IPS DF 4.7 (cell line): ENCODE results near the gene RAP1B.

Experiments
- DNase-seq: peaks from one replicate; pipeline ENCODE4 v3.0.0-alpha.2; 2013; ENCODE audit warnings: low spot score; ENCODE audit errors: extremely low read depth

Gene RAP1B

DNA sequence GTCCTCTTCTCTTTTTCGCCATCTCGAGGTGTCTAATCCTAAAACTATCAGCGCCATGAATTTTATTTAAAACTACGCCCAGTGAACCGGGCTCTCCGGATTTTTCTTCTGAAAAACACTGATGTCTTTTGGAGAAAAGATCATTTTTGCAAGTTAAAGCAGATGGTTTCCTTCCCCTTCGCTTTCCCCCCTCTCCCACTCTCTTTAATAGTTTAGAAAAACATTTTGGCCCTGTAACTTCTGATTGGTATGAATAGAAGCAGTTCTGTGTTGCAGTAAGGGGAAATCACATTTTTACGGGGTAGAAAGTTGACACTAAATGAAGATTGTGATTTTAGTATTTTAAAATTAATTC, 1.1 kb downstream of the RAP1B start:
- DNase-seq: no peak

DNA sequence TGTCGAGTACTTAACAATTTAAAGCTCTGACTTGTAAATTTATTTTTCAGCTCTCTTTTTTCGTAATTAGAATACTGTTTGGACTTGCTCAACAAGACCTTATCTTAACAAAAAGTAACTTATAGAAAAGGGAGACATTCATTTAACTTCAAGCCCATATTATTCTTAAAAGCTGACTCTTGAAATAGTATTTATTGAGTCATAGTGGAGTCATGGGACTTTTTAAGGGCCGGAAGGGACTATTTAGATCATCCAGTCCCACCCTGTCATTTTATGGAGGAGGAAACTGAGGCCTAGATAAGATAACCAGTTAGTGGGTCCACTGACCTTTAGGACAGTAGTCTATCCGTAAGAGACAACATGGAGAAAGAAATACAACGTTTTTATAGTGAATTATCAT, 1.5 kb downstream of the RAP1B start:
- no peak for DNase-seq

DNA sequence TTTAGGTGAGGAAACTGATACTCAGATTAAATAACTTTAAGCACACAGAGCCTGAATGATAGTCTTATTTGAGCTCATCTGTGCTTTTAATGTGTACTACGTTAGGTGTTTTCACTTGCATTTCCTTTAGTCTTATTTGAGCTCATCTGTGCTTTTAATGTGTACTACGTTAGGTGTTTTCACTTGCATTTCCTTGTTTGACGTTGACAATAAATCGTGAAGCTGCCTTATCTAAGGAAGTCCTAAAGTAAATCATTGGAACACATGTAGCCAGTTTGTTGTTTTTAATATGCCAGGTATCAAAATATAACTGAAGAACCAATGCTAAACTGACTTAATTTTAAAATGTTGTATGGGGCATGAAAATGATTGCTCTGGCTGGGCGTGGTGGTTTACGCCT, 2.0 kb downstream of the RAP1B start:
- DNase-seq: no peak

GRCh38 chr12:68613209-68613904, 2.7 kb downstream of the RAP1B start:
- DNase-seq: no peak

DNA sequence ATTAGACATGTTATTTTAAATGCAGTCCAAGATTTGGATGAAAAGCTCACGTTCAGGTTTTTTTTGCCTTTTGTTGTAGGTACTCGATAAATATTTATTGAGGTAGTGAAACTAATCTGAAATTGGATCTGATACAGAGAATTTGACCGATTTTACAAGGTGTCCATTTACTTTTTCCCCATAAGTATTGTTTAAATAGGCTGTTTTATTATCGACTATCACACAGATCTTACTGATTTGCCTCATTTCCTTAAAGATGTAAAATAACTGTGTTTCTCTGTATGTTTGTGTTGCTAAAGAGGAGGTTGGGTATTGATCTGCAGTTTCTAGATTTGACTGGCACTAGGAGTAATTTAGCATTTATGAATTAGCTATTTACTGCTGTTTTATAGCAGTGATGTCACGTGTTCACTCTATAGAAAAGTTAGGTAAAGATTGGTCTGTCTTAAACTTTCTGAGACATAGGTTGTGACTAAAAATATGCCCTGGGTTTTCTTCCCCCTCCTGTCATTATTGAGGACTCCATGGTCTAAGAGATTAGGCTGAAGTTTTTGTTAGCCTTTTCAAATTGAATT, 3.5 kb downstream of the RAP1B start:
- no peak for DNase-seq

DNA sequence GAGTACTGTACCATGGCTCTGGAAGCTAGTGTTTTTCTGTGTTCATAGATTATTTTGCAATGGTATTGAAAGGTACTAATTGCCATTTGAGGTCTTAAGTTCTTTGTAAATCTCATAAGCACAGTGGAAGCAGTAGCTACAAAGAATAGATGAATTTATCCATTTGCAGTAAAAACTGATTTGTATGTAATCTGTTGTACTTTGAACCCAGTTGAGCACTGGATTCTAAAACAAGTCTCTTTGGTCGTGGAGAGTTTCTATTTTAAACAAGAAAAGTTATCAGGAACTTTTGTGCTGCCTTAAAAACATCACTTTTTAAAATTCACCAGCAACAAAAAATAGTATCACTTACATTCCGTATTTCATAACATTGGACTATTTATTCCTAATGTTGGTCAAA, 4.1 kb downstream of the RAP1B start:
- DNase-seq: no peak

GRCh38 chr12:68617160-68617926, 6.6 kb downstream of the RAP1B start:
- DNase-seq: no peak

GRCh38 chr12:68619541-68619940, 8.8 kb downstream of the RAP1B start:
- DNase-seq: no peak

- no peak for DNase-seq
Measured at GRCh38 chr12:68620519-68621471, 10.1 kb downstream of the RAP1B start.

DNA sequence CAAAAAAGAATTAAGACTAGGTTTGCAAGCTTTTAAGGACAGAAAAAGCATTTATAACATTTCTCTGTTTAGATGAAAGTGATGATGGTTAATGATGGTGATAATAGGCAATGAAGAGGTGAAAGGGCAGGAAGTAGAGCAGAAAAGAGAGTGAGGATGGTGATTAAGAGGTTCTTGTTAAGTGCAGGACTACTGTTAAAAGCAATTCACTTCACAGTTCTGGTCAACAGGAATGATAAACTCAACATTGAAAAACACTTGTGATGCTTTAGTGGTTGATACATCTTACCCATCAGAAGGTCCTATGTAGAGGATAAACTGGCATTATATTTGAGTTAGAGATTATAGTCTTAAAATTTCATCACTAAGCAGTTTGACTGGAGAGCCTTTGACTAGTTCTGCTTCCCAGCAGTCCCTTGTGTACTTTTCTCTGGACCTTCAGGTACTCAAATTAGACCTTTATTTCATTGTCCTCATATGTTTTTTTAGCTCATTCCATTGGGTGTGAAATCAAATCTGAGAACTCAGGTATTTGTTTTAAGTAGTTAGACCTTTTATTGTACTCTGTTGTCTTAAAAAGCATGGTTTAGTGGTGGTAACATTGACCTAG, 10.9 kb downstream of the RAP1B start:
- no peak for DNase-seq

DNA sequence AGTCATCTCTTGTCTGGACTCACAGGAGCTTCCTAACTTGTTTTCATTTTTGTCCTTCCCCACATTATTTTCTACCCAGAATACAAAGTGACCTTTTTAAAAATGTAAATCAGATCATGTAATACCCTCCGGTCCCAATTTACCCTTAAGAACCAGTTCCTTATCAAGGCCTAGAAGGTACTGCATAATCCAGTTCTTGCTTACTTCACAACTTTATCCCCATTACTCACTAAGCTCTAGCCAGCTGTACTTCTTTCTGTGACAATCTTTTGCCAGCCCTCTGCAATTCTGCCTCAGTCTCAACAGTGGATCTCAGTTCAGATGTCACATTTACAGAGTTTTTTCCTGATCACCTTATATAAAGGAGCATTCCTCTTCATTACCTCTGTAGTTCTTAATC, 11.6 kb downstream of the RAP1B start:
- DNase-seq: no peak

DNA sequence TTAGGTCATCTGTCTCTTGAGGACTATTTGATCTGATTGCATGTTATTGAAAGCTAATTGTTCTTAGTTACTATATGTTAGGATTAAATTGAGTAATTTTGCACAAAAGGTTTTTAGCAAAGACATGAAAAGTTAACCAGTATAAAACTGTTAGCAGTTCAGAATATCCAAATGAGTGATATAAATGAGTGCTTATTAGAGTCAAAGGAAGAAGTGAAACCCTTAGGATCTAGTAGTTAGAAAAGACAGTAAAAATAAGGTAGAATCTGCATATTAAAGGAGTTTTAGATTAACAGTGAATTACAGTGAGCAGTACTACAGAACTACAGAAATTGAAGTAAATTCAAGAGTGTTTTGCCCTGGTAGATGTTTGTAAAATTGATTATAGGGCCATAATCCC, 12.4 kb downstream of the RAP1B start:
- DNase-seq: no peak

- DNase-seq: no peak
Measured at GRCh38 chr12:68623984-68624383, 13.3 kb downstream of the RAP1B start.

DNA sequence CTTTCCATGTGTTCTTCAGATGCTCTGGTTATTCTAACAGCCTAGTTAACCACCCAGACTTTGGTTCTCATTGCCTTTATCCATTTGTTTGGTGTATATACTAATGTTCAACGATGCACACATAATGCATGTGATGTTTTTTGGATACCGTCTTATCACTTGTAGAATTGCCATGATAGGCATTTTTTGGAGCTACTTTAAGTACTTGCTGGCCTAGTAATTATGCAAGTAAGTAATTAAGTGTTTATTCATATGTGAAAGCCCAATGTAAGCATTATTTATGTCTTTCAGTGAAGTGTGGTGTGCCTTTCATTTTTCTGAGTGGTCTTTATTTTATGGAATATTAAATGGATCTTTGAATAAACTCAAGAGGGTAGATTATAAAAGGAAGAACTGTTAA, 14.2 kb downstream of the RAP1B start:
- no peak for DNase-seq

GRCh38 chr12:68627673-68628319, 17.1 kb downstream of the RAP1B start:
- DNase-seq: no peak

- DNase-seq: no peak
Measured at GRCh38 chr12:68628698-68629097, 18.0 kb downstream of the RAP1B start.

- DNase-seq: no peak
Measured at GRCh38 chr12:68630050-68630449, 19.4 kb downstream of the RAP1B start.

- DNase-seq: no peak
Measured at GRCh38 chr12:68630598-68630997, 19.9 kb downstream of the RAP1B start.

DNA sequence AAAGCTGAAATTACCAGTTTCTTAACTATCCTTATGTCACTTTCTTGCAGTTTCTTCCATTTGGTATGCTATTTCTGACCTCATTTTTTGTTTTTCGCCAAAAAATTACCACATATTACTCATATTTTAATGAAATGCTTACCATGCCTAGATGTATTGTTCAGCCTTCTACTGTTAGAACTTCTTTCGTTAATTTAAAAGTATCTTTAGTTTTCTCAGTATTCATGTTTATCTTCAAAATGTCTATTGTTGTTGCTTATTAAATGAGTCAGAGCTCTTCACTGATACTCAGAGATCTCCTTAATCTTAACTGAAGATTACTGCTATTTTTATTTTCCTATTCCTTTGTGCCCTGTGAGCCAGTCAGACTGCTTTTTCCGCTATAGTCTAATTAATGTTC, 20.5 kb downstream of the RAP1B start:
- DNase-seq: no peak

DNA sequence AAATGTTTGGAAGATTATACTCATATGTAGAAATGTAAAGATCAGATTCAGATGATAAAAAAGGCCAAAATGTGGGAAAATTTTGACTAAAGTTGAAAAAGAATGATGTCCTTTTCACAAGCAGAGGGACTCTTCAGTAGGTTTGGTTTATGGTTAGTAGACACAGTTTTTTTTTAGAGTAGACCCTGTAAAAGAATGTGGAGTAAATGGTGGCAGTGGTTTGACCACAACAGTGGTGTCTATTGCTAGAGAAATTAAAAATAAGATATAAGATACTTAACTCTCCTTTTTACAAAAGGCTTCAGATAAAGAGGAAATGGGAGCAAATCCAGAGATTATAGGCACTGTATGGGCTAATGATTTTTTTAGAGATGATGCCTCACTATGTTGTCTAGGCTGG, 21.8 kb downstream of the RAP1B start:
- no peak for DNase-seq
